Measurements from ENCODE around the gene FUCA1. TPM values are rescaled to one million over a fixed set of nuclear protein-coding genes. Genes with fewer than 3 reads are reported as not detected.

The FUCA1 gene
- total and polyA plus RNA-seq, 2 of the 4 experiments (the other 2 are of a cell fraction): 2.9 to 3.5 TPM

DNA sequence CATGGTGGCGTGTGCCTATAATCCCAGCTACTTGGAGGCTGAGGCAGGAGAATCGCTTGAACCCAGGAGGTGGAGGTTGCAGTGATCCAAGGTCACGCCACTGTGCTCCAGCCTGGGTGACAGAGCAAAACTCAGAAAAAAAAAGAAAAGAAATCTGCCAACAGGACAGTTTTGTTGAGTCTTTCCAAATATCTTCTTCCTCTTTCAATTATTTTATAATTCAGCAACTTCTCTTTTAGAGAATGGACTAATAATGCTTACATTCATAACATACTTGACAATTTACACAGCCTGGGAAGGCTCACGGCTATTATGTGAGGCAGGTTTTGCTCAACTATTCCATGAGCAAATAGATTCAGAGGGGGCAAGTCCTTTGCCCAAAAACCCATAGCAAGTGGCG lies 27.0 kb upstream of the FUCA1 start:
- Histone ChIP-seq H3K4me2 (ENCODE audit: low read depth, low read length) (no peak overlapping the region), H4K5ac (ENCODE audit: low read depth, low read length) (no peak overlapping the region), H2AK5ac (ENCODE audit: low read depth, low read length) (no peak overlapping the region), H3K9ac (ENCODE audit: low read depth, low read length) (no peak overlapping the region), H3K27ac (ENCODE audit: insufficient read depth, low read length) (no peak overlapping the region), H4K8ac (ENCODE audit: low read depth in 2 of 2, low read length in 2 of 2) (no peak overlapping the region), H3K36me3 (ENCODE audit: control insufficient read depth, insufficient read depth, low read length) (no peaks in the 10 kb centered on the region), H2BK15ac (ENCODE audit: low read depth, low read length) (no peak overlapping the region), H3K4ac (ENCODE audit: low read depth, low read length) (no peak overlapping the region), H3K4me1 (ENCODE audit: control insufficient read depth, insufficient read depth, low read length) (no peaks in the 10 kb centered on the region), H3K9me3 (ENCODE audit: control insufficient read depth, insufficient read depth, low read length) (no peaks in the 10 kb centered on the region), H2BK120ac (ENCODE audit: low read depth, low read length) (no peak overlapping the region), H4K91ac (ENCODE audit: insufficient read depth, low read depth, low read length) (no peak overlapping the region), H3K79me1 (ENCODE audit: low read depth in 1 of 2, low read length in 2 of 2) (no peaks in the 10 kb centered on the region), H3K4me3 (ENCODE audit: insufficient read depth, low read depth, low read length) (no peak overlapping the region), H3K9me1 (ENCODE audit: insufficient read depth, low read length) (no peaks in the 10 kb centered on the region), H2BK5ac (ENCODE audit: low read depth, low read length, poor library complexity, severe bottlenecking) (no peak overlapping the region), H2BK20ac (ENCODE audit: low read depth, low read length) (no peak overlapping the region), H3K14ac (replicated peaks; ENCODE audit: low read depth, low read length) (no peak overlapping the region), H3K18ac (ENCODE audit: low read depth, low read length) (no peak overlapping the region), H3K56ac (ENCODE audit: extremely low read depth, insufficient read depth, low read length) (no peak overlapping the region), H3K27me3 (ENCODE audit: control insufficient read depth, insufficient read depth, low read length) (peaks cover 21% of the 10 kb centered on the region), H4K20me1 (ENCODE audit: insufficient read depth, low read length) (no peaks in the 10 kb centered on the region), H3K23ac (ENCODE audit: low read depth, low read length) (no peak overlapping the region), H2AFZ (replicated peaks; ENCODE audit: low read length, poor library complexity) (no peak overlapping the region), H2AK9ac (replicated peaks; ENCODE audit: low read depth, low read length, poor library complexity) (no peak overlapping the region)
- ATAC-seq (ENCODE audit: low read depth) (no peak), DNase-seq (no peak)
- BruUV-seq (replicated peaks): no TSS peak
- intact Hi-C loops (cut with micrococcal nuclease) (no loop called here), in situ Hi-C loops (cut with MboI; ENCODE audit: low sequenced_read_pairs) (no loop called here), dilution Hi-C loops (cut with HindIII; ENCODE audit: low sequenced_read_pairs, unreplicated experiment) (no loop called here)
- WGBS, 2 experiments (ENCODE audit: extremely low coverage in 2 of 2, insufficient read length in 1 of 2): no CpG with 5 or more reads among the region's 5 CpGs
- TF ChIP-seq FOS (IDR thresholded peaks at IDR 0.05; ENCODE audit: low read depth, low read length) (no peak), MXI1 (IDR thresholded peaks at IDR 0.05; ENCODE audit: borderline replicate concordance, low read depth, low read length) (no peak)
- ChIA-PET POLR2A (ENCODE audit: unreplicated experiment) (no interaction called here), CTCF (no interaction called here)
